Esophagus muscularis mucosa (tissue), 4 donors: Measurements from ENCODE around the gene ELK3.

ENCODE experiments used
- EP300 ChIP-seq: sonication (generic); formaldehyde crosslinking; IDR thresholded peaks from one replicate; pipeline ENCODE4 v1.6.1; 2017; ENCODE audit warnings: antibody characterized with exemption
- POLR2A ChIP-seq: fragments of 450-650 bp; IDR thresholded peaks from one replicate; pipeline ENCODE4 v1.6.1; 2017; ENCODE audit warnings: antibody characterized with exemption, moderate library complexity, mild to moderate bottlenecking, low read depth
- POLR2AphosphoS5 ChIP-seq, 2 donors: sonication (generic); formaldehyde crosslinking; IDR thresholded peaks; one replicate each; pipeline ENCODE4 v1.6.1; 2017; ENCODE audit warnings: antibody characterized with exemption in 2 of 2
- TF ChIP-seq, protein P1 (sequence below), 3 experiments: fragments of 200-600 bp in 2 of 3; fragments of 450-650 bp in 1 of 3; sonication (generic) in 2 of 3; IDR thresholded peaks; one replicate each; pipeline ENCODE4 v1.5.1; 2017 to 2019; ENCODE audit warnings: antibody characterized with exemption in 3 of 3, mild to moderate bottlenecking in 2 of 3, moderate library complexity in 1 of 3

DNA sequence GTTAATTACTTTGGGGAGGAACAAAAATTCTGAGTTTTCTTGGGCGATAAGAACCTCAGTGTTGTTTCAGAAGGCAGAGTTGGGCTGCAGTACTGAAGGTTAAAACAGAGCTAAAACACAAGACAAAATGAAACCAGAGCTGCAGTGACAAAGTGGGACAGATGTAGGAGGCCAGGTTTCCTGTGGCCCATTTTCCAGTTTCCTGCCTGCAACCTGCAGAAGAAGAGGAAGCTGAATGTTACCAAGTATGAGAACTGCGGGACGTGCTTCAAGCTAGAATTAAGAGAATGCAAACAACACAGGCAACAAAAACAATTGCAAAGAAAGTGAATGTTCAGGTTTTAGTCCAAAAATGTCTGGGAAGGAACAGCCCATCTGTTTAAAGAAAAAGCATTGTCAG is 17.8 kb downstream of the ELK3 start:
- TF ChIP-seq, protein P1, sequence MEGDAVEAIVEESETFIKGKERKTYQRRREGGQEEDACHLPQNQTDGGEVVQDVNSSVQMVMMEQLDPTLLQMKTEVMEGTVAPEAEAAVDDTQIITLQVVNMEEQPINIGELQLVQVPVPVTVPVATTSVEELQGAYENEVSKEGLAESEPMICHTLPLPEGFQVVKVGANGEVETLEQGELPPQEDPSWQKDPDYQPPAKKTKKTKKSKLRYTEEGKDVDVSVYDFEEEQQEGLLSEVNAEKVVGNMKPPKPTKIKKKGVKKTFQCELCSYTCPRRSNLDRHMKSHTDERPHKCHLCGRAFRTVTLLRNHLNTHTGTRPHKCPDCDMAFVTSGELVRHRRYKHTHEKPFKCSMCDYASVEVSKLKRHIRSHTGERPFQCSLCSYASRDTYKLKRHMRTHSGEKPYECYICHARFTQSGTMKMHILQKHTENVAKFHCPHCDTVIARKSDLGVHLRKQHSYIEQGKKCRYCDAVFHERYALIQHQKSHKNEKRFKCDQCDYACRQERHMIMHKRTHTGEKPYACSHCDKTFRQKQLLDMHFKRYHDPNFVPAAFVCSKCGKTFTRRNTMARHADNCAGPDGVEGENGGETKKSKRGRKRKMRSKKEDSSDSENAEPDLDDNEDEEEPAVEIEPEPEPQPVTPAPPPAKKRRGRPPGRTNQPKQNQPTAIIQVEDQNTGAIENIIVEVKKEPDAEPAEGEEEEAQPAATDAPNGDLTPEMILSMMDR (IDR thresholded peaks at IDR 0.05), result no peak
- TF ChIP-seq POLR2AphosphoS5 (IDR thresholded peaks at IDR 0.05) (no peak), EP300 (no peak), POLR2A (no peak)
